ENCODE measurements around the gene CHST8.

GRCh38 chr19:33675501-33676124 lies 53.9 kb downstream of the CHST8 start:
- TF ChIP-seq GATA3 (IDR thresholded peaks at IDR 0.05; ENCODE audit: low read depth, low read length): no peak
- TF ChIP-seq GATA2 (IDR thresholded peaks at IDR 0.05; ENCODE audit: low read depth, low read length): no peak
